HCT116 (cell line): ENCODE results near the gene RAPGEF3. TPM values are rescaled to one million over a fixed set of nuclear protein-coding genes. Genes with fewer than 3 reads are reported as not detected.

Experiments
- ATAC-seq: fragments of 200-7000 bp; cut with Tn5 transposase; 2 replicates; pipeline ENCODE4 v1.9.1; 2020; ENCODE audit warnings: mild to moderate bottlenecking, moderate library complexity
- BruUV-seq: library from RNA; stranded (reverse); fragments of 400-500 nt; replicated peaks from 2 replicates; lab custom pipeline; 2021; lab: Mats Ljungman, UMichigan
- CTCF ChIA-PET: fragments of 300-600 bp; sonication (Branson Sonifier 250); formaldehyde crosslinking; loops from one replicate; lab custom pipeline; 2021; ENCODE audit warnings: antibody characterized with exemption; lab: Charles Lee
- POLR2A ChIA-PET: fragments of 300-600, 350-600 bp; sonication (Branson Sonifier 250); formaldehyde crosslinking; loops from one replicate; lab custom pipeline; 2021; ENCODE audit warnings: antibody characterized with exemption; lab: Charles Lee
- RAD21 ChIA-PET, 2 experiments: fragments of 300-600 bp; sonication (Branson Sonifier 250); formaldehyde crosslinking; loops; one replicate each; lab custom pipeline; 2023; ENCODE audit warnings: low total read pairs in 2 of 2; ENCODE audit not compliant: uncharacterized antibody in 2 of 2, unreplicated experiment in 2 of 2, low non-redundant PET in 1 of 2; lab: Charles Lee
- DNase-seq: peaks from one replicate; pipeline ENCODE4 v3.0.0-alpha.2; 2010; ENCODE audit warnings: low read depth, low spot score
- H2AFZ ChIP-seq: fragments of 200-600 bp; shearing (Covaris generic), sonication (generic); 2 replicates; pipeline ENCODE4 v1.6.1; 2017; ENCODE audit warnings: low read depth, mixed run types, mixed read lengths, antibody characterized with exemption, low read length; ENCODE audit not compliant: poor library complexity, severe bottlenecking
- H3K27ac ChIP-seq: 2 replicates; pipeline ENCODE4 v1.5.1; 2012; ENCODE audit warnings: low read depth, low read length
- H3K27me3 ChIP-seq: fragments of 200-600 bp; sonication (generic); 2 replicates; pipeline ENCODE4 v1.6.1; 2016; ENCODE audit warnings: mixed run types, low read length, mixed read lengths; ENCODE audit not compliant: insufficient read depth
- H3K36me3 ChIP-seq, 2 experiments: fragments of 200-500 bp in 1 of 2; fragments of 200-600 bp in 1 of 2; sonication (Bioruptor generic) in 1 of 2; sonication (generic) in 1 of 2; 2 replicates each; pipeline versions ENCODE4 v1.5.1 to v1.6.1; 2014 to 2016; ENCODE audit warnings: low read length in 2 of 2, inconsistent platforms in 1 of 2, mixed read lengths in 1 of 2, mixed run types in 1 of 2; ENCODE audit not compliant: insufficient read depth in 2 of 2, control insufficient read depth in 1 of 2
- H3K4me1 ChIP-seq, 2 experiments: fragments of 200-600 bp in 1 of 2; sonication (generic) in 1 of 2; 2 replicates each; pipeline versions ENCODE4 v1.5.1 to v1.6.1; 2012 to 2017; ENCODE audit warnings: low read length in 2 of 2, inconsistent platforms in 1 of 2, mild to moderate bottlenecking in 1 of 2, mixed read lengths in 1 of 2, mixed run types in 1 of 2, moderate library complexity in 1 of 2; ENCODE audit not compliant: insufficient read depth in 2 of 2, control insufficient read depth in 1 of 2
- H3K4me2 ChIP-seq: fragments of 200-600 bp; sonication (generic); 2 replicates; pipeline ENCODE4 v1.6.1; 2017; ENCODE audit warnings: mixed run types, low read length, mixed read lengths
- H3K4me3 ChIP-seq, 2 experiments: fragments of 200-600 bp in 1 of 2; sonication (generic) in 1 of 2; replicated peaks in 1 of 2; 2 replicates each; pipeline ENCODE4 v1.5.1; 2011 to 2016; ENCODE audit warnings: low read length in 2 of 2, control low read depth in 1 of 2, low read depth in 1 of 2, mild to moderate bottlenecking in 1 of 2, mixed read lengths in 1 of 2, mixed run types in 1 of 2
- H3K79me2 ChIP-seq: fragments of 200-600 bp; sonication (generic); 2 replicates; pipeline ENCODE4 v1.6.1; 2017; ENCODE audit warnings: mild to moderate bottlenecking, mixed run types, low read length, moderate library complexity, mixed read lengths; ENCODE audit not compliant: insufficient read depth
- H3K9ac ChIP-seq: fragments of 200-600 bp; sonication (generic); 2 replicates; pipeline ENCODE4 v1.6.1; 2016; ENCODE audit warnings: low read length, mixed read lengths
- H3K9me2 ChIP-seq: fragments of 200-600 bp; sonication (generic), shearing (Covaris generic); 2 replicates; pipeline ENCODE4 v1.6.1; 2017; ENCODE audit warnings: mixed run types, mild to moderate bottlenecking, moderate library complexity; ENCODE audit not compliant: insufficient read depth
- H3K9me3 ChIP-seq, 2 experiments: fragments of 200-500 bp in 1 of 2; fragments of 200-600 bp in 1 of 2; sonication (Bioruptor generic) in 1 of 2; sonication (generic) in 1 of 2; 2 replicates each; pipeline ENCODE4 v1.6.1; 2014 to 2017; ENCODE audit warnings: low read length in 2 of 2, mixed read lengths in 2 of 2, inconsistent platforms in 1 of 2, low read depth in 1 of 2, mild to moderate bottlenecking in 1 of 2, mixed run types in 1 of 2, moderate library complexity in 1 of 2; ENCODE audit not compliant: control insufficient read depth in 1 of 2, insufficient read depth in 1 of 2
- H4K20me1 ChIP-seq: fragments of 200-600 bp; sonication (generic), shearing (Covaris generic); 2 replicates; pipeline ENCODE4 v1.6.1; 2017; ENCODE audit warnings: mixed run types, mild to moderate bottlenecking, moderate library complexity; ENCODE audit not compliant: insufficient read depth
- CEBPB ChIP-seq: IDR thresholded peaks from 2 replicates; pipeline ENCODE4 v1.6.1; 2012; ENCODE audit warnings: low read depth
- CTCF ChIP-seq, 3 experiments: fragments of 200-600 bp in 1 of 3; sonication (generic) in 1 of 3; IDR thresholded peaks in 2 of 3; conservative IDR thresholded peaks in 1 of 3; 2 replicates each; pipeline ENCODE4 v1.5.1; 2012 to 2017; ENCODE audit warnings: low read depth in 2 of 3, low read length in 2 of 3, antibody characterized with exemption in 1 of 3, borderline replicate concordance in 1 of 3, control low read depth in 1 of 3, mild to moderate bottlenecking in 1 of 3, mixed read lengths in 1 of 3, mixed run types in 1 of 3, moderate library complexity in 1 of 3; ENCODE audit not compliant: insufficient read depth in 1 of 3
- EGR1 ChIP-seq: IDR thresholded peaks from 2 replicates; pipeline ENCODE4 v1.6.1; 2012; ENCODE audit warnings: low read depth
- ELF1 ChIP-seq: IDR thresholded peaks from 2 replicates; pipeline ENCODE4 v1.6.1; 2012; ENCODE audit warnings: low read depth, borderline replicate concordance
- EZH2 ChIP-seq: fragments of 200-600 bp; sonication (generic); IDR thresholded peaks from 2 replicates; pipeline ENCODE4 v1.6.1; 2017; ENCODE audit warnings: antibody characterized with exemption, mixed run types
- EZH2phosphoT487 ChIP-seq: fragments of 200-600 bp; IDR thresholded peaks from 2 replicates; pipeline ENCODE4 v1.6.1; 2018; ENCODE audit warnings: antibody characterized with exemption, borderline replicate concordance
- FOSL1 ChIP-seq: IDR thresholded peaks from 2 replicates; pipeline ENCODE4 v1.6.1; 2012; ENCODE audit warnings: low read depth
- JUND ChIP-seq: IDR thresholded peaks from 2 replicates; pipeline ENCODE4 v1.6.1; 2012
- MAX ChIP-seq: IDR thresholded peaks from 2 replicates; pipeline ENCODE4 v1.6.1; 2012
- POLR2A ChIP-seq: IDR thresholded peaks from 2 replicates; pipeline ENCODE4 v1.7.0; 2011; ENCODE audit warnings: borderline replicate concordance; ENCODE audit not compliant: insufficient read depth, insufficient read length; ENCODE audit errors: extremely low read depth
- RAD21 ChIP-seq: IDR thresholded peaks from 2 replicates; pipeline ENCODE4 v1.6.1; 2012; ENCODE audit warnings: low read depth, mild to moderate bottlenecking
- REST ChIP-seq: IDR thresholded peaks from 2 replicates; pipeline ENCODE4 v1.6.1; 2012; ENCODE audit warnings: low read depth
- SIN3A ChIP-seq: IDR thresholded peaks from 2 replicates; pipeline ENCODE4 v1.6.1; 2012; ENCODE audit warnings: low read depth
- SRF ChIP-seq: IDR thresholded peaks from 2 replicates; pipeline ENCODE4 v1.6.1; 2012; ENCODE audit warnings: low read depth
- TCF7L2 ChIP-seq: IDR thresholded peaks from 2 replicates; pipeline ENCODE4 v1.7.0; 2011; ENCODE audit warnings: borderline replicate concordance, inconsistent platforms; ENCODE audit not compliant: insufficient read depth, insufficient read length; ENCODE audit errors: extremely low read depth
- YY1 ChIP-seq: IDR thresholded peaks from 2 replicates; pipeline ENCODE4 v1.6.1; 2011; ENCODE audit warnings: low read length, low read depth, moderate library complexity, mild to moderate bottlenecking; ENCODE audit not compliant: insufficient replicate concordance; ENCODE audit errors: extremely low read depth
- ZBTB33 ChIP-seq: IDR thresholded peaks from 2 replicates; pipeline ENCODE4 v1.6.1; 2011; ENCODE audit warnings: mild to moderate bottlenecking, low read length, moderate library complexity; ENCODE audit not compliant: insufficient replicate concordance; ENCODE audit errors: extremely low read depth
- ZNF274 ChIP-seq: fragments of 200-500 bp; sonication (Bioruptor generic); IDR thresholded peaks from 2 replicates; pipeline ENCODE4 v1.6.1; 2014; ENCODE audit warnings: mild to moderate bottlenecking, low read depth, low read length, inconsistent platforms
- intact Hi-C: fragments of 100-400 bp; cut with micrococcal nuclease; formaldehyde crosslinking; loops from 2 replicates; pipeline ENCODE4 v1.10.0; 2022
- total RNA-seq: library from RNA; stranded (reverse); gene quantifications from one replicate; pipeline ENCODE4 v1.2.1, GENCODE V29; 2021; ENCODE audit not compliant: unreplicated experiment

RAPGEF3 gene
- total RNA-seq, 1 experiment from 2014 or later = 1.8 TPM

GRCh38 chr12:47750229-47750798, 8.4 kb downstream of the RAPGEF3 start:
- CTCF ChIA-PET = no interaction called here
- intact Hi-C loops = no loop called here
- Histone ChIP-seq H3K9me2 (no peaks in the 10 kb centered on the region), H2AFZ (no peak overlapping the region), H3K9me3 (no peaks in the 10 kb centered on the region), H3K27me3 (no peaks in the 10 kb centered on the region), H4K20me1 (no peaks in the 10 kb centered on the region), H3K27ac (no peak overlapping the region), H3K4me2 (no peak overlapping the region), H3K4me1 (peaks cover 29 to 40% of the 10 kb centered on the region in 2 experiments), H3K36me3 (no peaks in the 10 kb centered on the region), H3K9ac (no peak overlapping the region), H3K4me3 (no peak overlapping the region), H3K79me2 (no peaks in the 10 kb centered on the region)
- RAD21 ChIA-PET = no interaction called here
- no TSS peak for BruUV-seq
- ATAC-seq (no peak), DNase-seq (no peak)
- TF ChIP-seq ZBTB33 (no peak), REST (no peak), MAX (no peak), ZNF274 (no peak), EZH2 (no peak), JUND (no peak), ELF1 (no peak), EZH2phosphoT487 (no peak), YY1 (no peak), CEBPB (no peak), EGR1 (no peak), SIN3A (no peak), FOSL1 (no peak), RAD21 (no peak), TCF7L2 (no peak), CTCF (IDR thresholded peaks at IDR 0.05 in 2 of 3, conservative IDR thresholded peaks at IDR 0.05 in 1 of 3; ENCODE audit: borderline replicate concordance in 1 of 3, insufficient read depth in 1 of 3, low read depth in 2 of 3, low read length in 2 of 3) (no peak), POLR2A (no peak), SRF (no peak)
- POLR2A ChIA-PET = no interaction called here
